Right forelimb (tissue), 1 donor: ENCODE results near the gene CLEC1B.
"Not testable (repeated sequence)": the region's sequence is repeated elsewhere in the genome, so short reads cannot be mapped to it uniquely, and the experiment has no call there.

ENCODE experiments used
- DNase-seq: peaks from one replicate; pipeline ENCODE4 v3.0.0-alpha.2; 2018

The CLEC1B gene

GRCh38 chr12:9973949-9974348 is 25.0 kb downstream of the CLEC1B start:
- no peak for DNase-seq

GRCh38 chr12:9971181-9971580 is 27.7 kb downstream of the CLEC1B start, which contains the start of gene CLEC12A:
Gene CLEC12A, plus strand, starts transcription at chr12:9971409. Its CDS starts 188 bp downstream, at chr12:9971597.
- DNase-seq: no peak

DNA sequence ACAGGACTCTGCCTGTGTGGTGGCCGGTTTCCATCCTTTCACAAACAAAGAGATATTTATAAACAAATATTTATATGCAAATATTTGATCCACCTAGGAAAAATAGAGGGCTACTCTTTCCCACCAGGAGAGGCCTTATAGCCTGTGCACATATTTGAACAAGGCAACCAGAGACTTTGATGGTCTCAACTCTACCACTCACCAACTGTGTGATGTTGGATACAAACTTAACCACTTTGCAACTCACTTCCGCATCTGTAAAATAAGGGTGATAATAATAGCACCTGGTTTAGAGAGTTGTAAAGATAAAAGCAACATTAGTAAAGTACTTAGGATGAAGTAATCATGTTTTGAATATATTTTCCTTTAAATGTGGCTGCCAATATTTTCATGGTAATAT is 29.2 kb downstream of the CLEC1B start:
- no peak for DNase-seq

DNA sequence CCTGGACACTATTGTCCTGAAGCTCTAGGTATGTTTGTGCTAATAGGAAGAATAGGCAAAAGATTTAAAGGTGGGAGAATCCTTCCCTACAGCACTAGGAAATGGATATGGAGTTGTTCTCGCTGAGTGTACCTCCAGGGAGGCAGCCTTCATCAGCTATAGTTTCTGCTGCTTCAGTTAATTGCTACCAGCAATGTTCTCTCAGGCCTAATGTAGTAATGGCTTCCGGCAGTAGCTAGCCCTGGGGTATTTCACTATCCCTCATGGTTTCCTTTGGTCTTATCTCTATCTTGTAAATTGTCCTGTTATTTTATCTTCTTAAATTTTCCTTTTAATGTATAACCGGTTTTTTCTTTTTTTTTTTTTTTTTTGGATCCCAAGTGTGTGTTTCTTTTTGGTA is 37.0 kb downstream of the CLEC1B start:
- DNase-seq: no peak

- DNase-seq: no peak
Measured at GRCh38 chr12:9961106-9961505, 37.8 kb downstream of the CLEC1B start.

DNA sequence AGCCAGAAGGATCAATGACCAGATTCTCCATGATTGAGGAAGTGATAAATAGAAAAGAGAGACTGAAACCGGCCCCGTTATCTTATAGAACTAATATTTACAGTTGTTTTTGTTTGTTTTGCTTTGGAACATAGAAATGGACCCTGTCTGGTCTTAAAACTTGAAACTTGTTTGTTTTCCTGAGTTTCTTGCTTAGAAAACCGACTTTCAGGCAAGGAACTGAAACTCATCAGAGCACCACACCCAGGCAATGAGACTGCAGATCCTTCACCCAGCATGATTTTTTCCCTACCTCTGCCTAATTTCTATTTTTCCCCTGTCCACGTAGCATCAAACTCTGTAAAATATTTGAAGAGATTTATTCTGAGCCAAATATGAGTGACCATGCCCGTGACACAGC is 38.3 kb downstream of the CLEC1B start:
- no peak for DNase-seq

DNA sequence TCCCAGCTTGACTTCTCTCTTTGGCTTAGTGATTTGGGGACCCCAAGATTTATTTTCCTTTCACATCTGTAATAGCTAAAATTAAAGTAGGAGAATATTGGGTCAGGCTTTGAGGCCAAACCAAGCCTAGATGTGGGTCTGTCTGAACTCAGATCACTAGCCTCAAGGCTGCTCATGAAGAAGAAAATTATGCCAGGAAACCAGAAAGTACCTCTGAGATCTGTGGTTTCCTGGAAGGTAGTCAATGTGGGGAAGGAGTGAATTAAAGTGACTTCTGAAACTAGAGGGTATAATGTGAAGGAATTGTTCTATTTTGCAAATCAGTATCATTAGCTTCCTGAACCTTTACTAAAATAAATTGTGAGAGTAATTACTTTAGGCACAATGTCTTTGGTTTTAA is 41.1 kb downstream of the CLEC1B start:
- DNase-seq: no peak

GRCh38 chr12:9952954-9953729 is 45.8 kb downstream of the CLEC1B start:
- DNase-seq: not testable (repeated sequence)

DNA sequence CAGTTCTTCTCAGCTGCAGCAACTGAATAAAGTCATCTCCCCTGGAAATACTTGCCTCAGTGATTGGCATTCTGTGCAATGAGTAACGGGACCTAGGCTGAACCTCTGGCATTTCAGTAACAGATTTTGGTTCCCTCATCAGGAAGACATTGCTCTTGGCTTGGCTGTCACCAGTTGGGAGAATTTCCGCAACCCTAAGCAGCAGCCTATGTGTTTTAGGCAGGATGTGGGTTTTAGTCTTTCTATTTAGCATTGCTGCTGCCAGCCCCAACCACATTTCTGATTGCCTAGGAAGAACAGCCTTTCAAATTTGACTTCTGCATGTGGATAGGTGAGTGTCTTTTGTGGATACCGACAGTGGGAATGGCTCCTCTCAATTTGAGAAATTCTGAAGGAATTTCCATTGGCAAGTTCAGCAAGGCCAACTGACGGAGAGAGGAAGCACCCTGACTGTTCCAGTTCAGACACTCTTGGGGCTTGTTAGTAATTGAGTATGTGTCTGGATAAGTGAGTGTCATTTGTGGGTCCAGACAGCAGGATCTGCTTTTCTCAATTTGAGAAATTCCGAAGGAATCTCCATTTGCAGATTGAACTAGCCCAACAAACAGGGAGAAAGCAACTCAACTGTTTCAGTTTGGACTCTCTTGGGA is 47.8 kb downstream of the CLEC1B start:
- DNase-seq: no peak

DNA sequence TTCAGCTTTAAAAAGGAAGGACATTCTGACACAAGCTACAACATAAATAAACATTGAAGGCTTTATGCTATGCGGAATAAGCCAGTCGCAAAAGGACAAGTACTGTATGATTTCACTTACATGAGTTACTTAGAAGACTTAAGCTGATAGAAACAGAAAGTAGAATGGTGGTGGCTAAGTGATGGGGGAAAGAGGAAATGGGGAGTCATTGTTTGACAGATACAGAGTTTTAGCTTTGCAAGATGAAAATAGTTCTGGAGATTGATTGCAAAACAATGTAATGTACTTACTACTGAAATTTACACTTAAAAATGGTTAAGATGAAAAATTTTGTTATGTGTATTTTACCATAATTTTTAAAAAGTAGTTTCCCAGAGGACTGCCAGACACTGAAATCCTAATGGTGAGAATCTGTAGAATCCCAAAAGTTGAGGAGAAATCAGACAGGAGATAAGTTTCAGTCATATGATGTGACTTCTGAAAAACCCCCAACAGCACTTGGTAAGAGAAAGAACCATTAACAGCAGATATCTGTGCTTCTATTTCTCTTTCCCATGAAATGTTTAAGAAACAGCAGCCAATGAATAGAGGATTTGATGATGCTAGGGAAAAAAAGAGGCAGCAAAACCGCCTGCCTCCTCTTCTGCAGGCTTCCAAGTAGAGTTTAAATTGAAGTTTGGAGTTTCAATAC is 50.2 kb downstream of the CLEC1B start:
- no peak for DNase-seq

DNA sequence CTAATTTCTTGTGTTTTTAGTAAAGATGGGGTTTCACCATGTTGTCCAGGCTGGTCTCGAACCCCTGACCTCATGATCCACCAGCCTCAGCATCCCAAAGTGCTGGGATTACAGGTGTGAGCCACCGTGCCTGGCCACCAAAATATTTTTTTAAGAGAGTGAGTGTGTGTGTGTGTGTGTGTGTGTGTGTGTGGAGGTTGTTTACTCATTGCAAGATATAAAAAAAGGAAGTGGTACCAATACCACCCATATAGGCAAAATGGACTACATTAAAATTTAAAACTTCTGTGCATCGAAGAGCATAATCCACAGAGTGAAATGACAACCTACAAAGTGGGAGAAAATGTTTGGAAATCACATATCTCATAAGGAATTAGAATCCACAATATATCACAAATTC is 51.2 kb downstream of the CLEC1B start:
- DNase-seq: no peak

- no peak for DNase-seq
Measured at GRCh38 chr12:9944391-9944790, 54.5 kb downstream of the CLEC1B start.

DNA sequence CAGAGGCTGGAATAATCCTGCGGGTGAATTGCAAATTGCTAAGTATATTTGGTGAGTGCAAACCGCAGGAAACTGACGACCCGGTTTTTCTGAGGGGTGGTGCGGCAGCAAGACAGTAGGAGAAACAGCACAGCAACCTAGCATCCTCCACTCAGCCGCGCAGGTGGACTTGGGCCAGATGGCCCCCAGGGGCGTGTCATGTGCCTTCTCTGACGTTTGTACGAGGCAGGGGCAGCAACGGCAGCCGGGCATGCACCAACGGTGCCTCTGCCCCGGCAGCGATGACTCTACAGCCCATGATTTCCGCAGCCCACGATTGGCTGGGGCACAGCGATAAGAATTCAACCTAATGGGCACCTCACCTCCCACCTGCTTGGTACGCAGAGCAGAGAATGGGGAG is 55.7 kb downstream of the CLEC1B start:
- DNase-seq: no peak
